Motor neuron (in vitro differentiated cells): ENCODE measurements around the gene ZNF283. TPM values are rescaled to one million over a fixed set of nuclear protein-coding genes. Genes with fewer than 3 reads are reported as not detected.

ENCODE experiments used
- total RNA-seq, 8 experiments: library from RNA; unstranded; fragments of 300-600 nt; gene quantifications; 2 replicates each; pipeline versions ENCODE4 v1.2.3 to v1.2.4, GENCODE V29; 2022

Gene ZNF283
- total RNA-seq, 8 experiments from 2014 or later, result 4.0 to 36.9 (median 13.8) TPM

Other genes starting within 250 kb of the ZNF283 start
- gene IRGQ, start 231.2 kb upstream of the ZNF283 start, total RNA-seq, result 10 to 100 TPM; 17.2 to 46.5 (median 29.0) TPM
- 10 to 100 TPM in 5 of 8 experiments, 1 to 10 TPM in 3; 8.0 to 19.0 (median 11.8) TPM for gene ZNF576, start 230.7 kb upstream of the ZNF283 start, total RNA-seq
- 1 to 10 TPM in 2 of 8 experiments, under 1 TPM in 6; 0.60 to 2.3 (median 0.77) TPM for gene SRRM5, start 215.2 kb upstream of the ZNF283 start, total RNA-seq
- gene ZNF428, start 207.7 kb upstream of the ZNF283 start, total RNA-seq, result 100 to 1,000 TPM in 2 of 8 experiments, 10 to 100 TPM in 6; 17.4 to 166 (median 84.4) TPM
- 10 to 100 TPM in 6 of 8 experiments, 1 to 10 TPM in 2; 1.0 to 91.6 (median 70.8) TPM for gene CADM4, start 187.5 kb upstream of the ZNF283 start, total RNA-seq
- gene PLAUR, start 157.2 kb upstream of the ZNF283 start, total RNA-seq, result 10 to 100 TPM in 2 of 8 experiments, 1 to 10 TPM in 5, under 1 TPM in 1; 0.60 to 23.6 (median 5.3) TPM
- gene IRGC, start 111.2 kb upstream of the ZNF283 start, total RNA-seq, result under 1 TPM in 4 of 8 experiments, not detected in 4; 0.05 to 0.81 (median 0.19) TPM
- gene SMG9, start 72.4 kb upstream of the ZNF283 start, total RNA-seq, result 10 to 100 TPM; 15.1 to 46.1 (median 25.0) TPM
- 1 to 10 TPM in 3 of 8 experiments, under 1 TPM in 5; 0.11 to 7.4 (median 0.58) TPM for gene KCNN4, start 46.3 kb upstream of the ZNF283 start, total RNA-seq
- 1 to 10 TPM in 4 of 8 experiments, under 1 TPM in 4; 0.05 to 2.4 (median 1.1) TPM for gene LYPD5, start 24.9 kb upstream of the ZNF283 start, total RNA-seq
- 10 to 100 TPM in 1 of 8 experiments, 1 to 10 TPM in 6, under 1 TPM in 1; 0.67 to 11.5 (median 4.5) TPM for gene ZNF404, start 56.6 kb downstream of the ZNF283 start, total RNA-seq
- 10 to 100 TPM in 6 of 8 experiments, 1 to 10 TPM in 2; 7.7 to 24.6 (median 13.1) TPM for gene ZNF45, start 108.0 kb downstream of the ZNF283 start, total RNA-seq
- gene ZNF221, start 123.9 kb downstream of the ZNF283 start, total RNA-seq, result 10 to 100 TPM in 4 of 8 experiments, 1 to 10 TPM in 4; 3.9 to 12.1 (median 10.0) TPM
- 10 to 100 TPM in 3 of 8 experiments, 1 to 10 TPM in 5; 5.1 to 12.2 (median 7.7) TPM for gene ZNF155, start 156.9 kb downstream of the ZNF283 start, total RNA-seq
- gene ZNF230, start 175.6 kb downstream of the ZNF283 start, total RNA-seq, result 1 to 10 TPM; 2.8 to 5.0 (median 3.7) TPM
- 10 to 100 TPM in 5 of 8 experiments, 1 to 10 TPM in 3; 4.0 to 19.1 (median 13.0) TPM for gene ZNF222, start 198.1 kb downstream of the ZNF283 start, total RNA-seq
- gene ZNF223, start 224.7 kb downstream of the ZNF283 start, total RNA-seq, result 10 to 100 TPM in 1 of 8 experiments, 1 to 10 TPM in 7; 3.9 to 11.4 (median 7.2) TPM
- gene ZNF284, start 244.8 kb downstream of the ZNF283 start, total RNA-seq, result 1 to 10 TPM; 2.5 to 6.3 (median 3.5) TPM